ENCODE results near the gene SPOP.
"Not testable (repeated sequence)": the region's sequence is repeated elsewhere in the genome, so short reads cannot be mapped to it uniquely, and the experiment has no call there.

SPOP gene

GRCh38 chr17:49677933-49678847, at the start of gene SPOP:
SPOP (minus strand) TSS chr17:49678097; CDS start chr17:49622810, 55,287 bp downstream.
- peak; percentile 96 for DNase-seq (ENCODE audit: low spot score)

- DNase-seq (ENCODE audit: low spot score): no peak
Measured at GRCh38 chr17:49727380-49727779, 49.5 kb upstream of the SPOP start.

- DNase-seq (ENCODE audit: low spot score): no peak
Measured at GRCh38 chr17:49725452-49726130, 47.7 kb upstream of the SPOP start.

GRCh38 chr17:49724552-49724951, 46.7 kb upstream of the SPOP start:
- DNase-seq (ENCODE audit: low spot score): not testable (repeated sequence)

- no peak for DNase-seq (ENCODE audit: low spot score)
Measured at GRCh38 chr17:49723423-49723822, 45.5 kb upstream of the SPOP start.

- no peak for DNase-seq (ENCODE audit: low spot score)
Measured at GRCh38 chr17:49722066-49722465, 44.2 kb upstream of the SPOP start.

- no peak for DNase-seq (ENCODE audit: low spot score)
Measured at GRCh38 chr17:49717371-49717861, 39.5 kb upstream of the SPOP start.

GRCh38 chr17:49716668-49717364, 38.9 kb upstream of the SPOP start:
- DNase-seq (ENCODE audit: low spot score): no peak

GRCh38 chr17:49715717-49716279, 37.9 kb upstream of the SPOP start:
- no peak for DNase-seq (ENCODE audit: low spot score)

GRCh38 chr17:49715216-49715615, 37.3 kb upstream of the SPOP start:
- DNase-seq (ENCODE audit: low spot score): no peak

- DNase-seq (ENCODE audit: low spot score): no peak
Measured at GRCh38 chr17:49708515-49709183, 30.8 kb upstream of the SPOP start.

- DNase-seq (ENCODE audit: low spot score): peak; percentile 100
Measured at GRCh38 chr17:49707608-49708514, 30.0 kb upstream of the SPOP start, which contains the start of gene SLC35B1. SLC35B1 (minus strand) TSS chr17:49707964; CDS start chr17:49707833, 131 bp downstream.

GRCh38 chr17:49707246-49707607, 29.3 kb upstream of the SPOP start:
- no peak for DNase-seq (ENCODE audit: low spot score)

GRCh38 chr17:49705254-49705653, 27.4 kb upstream of the SPOP start:
- DNase-seq (ENCODE audit: low spot score): no peak

GRCh38 chr17:49703557-49704277, 25.8 kb upstream of the SPOP start:
- peak; percentile 53 for DNase-seq (ENCODE audit: low spot score)

GRCh38 chr17:49700960-49701359, 23.1 kb upstream of the SPOP start:
- no peak for DNase-seq (ENCODE audit: low spot score)

- no peak for DNase-seq (ENCODE audit: low spot score)
Measured at GRCh38 chr17:49699966-49700575, 22.2 kb upstream of the SPOP start.

- DNase-seq (ENCODE audit: low spot score): no peak
Measured at GRCh38 chr17:49698005-49698404, 20.1 kb upstream of the SPOP start.

- DNase-seq (ENCODE audit: low spot score): no peak
Measured at GRCh38 chr17:49696233-49696761, 18.4 kb upstream of the SPOP start.

Measured in hepatic stellate cell (primary cell).